Cardiac fibroblast (primary cell): ENCODE data around the gene SCAF4.

ENCODE experiments used
- DNase-seq, 2 donors: peaks; one replicate each; pipeline versions ENCODE4 v3.0.0 to v3.0.0-alpha.2; 2010; ENCODE audit warnings: low read depth in 2 of 2
- H3K4me3 ChIP-seq, 2 donors: replicated peaks in 1 of 2; 1 replicate in 1 of 2; 2 replicates in 1 of 2; pipeline ENCODE4 v1.5.1; 2011; ENCODE audit warnings: low read depth in 2 of 2, low read length in 2 of 2, mild to moderate bottlenecking in 2 of 2, moderate library complexity in 1 of 2
- TF ChIP-seq, protein P1 (sequence below): IDR thresholded peaks from one replicate; pipeline ENCODE4 v1.5.1; 2011; ENCODE audit warnings: low read depth, mild to moderate bottlenecking, low read length, inconsistent platforms

Gene SCAF4

DNA sequence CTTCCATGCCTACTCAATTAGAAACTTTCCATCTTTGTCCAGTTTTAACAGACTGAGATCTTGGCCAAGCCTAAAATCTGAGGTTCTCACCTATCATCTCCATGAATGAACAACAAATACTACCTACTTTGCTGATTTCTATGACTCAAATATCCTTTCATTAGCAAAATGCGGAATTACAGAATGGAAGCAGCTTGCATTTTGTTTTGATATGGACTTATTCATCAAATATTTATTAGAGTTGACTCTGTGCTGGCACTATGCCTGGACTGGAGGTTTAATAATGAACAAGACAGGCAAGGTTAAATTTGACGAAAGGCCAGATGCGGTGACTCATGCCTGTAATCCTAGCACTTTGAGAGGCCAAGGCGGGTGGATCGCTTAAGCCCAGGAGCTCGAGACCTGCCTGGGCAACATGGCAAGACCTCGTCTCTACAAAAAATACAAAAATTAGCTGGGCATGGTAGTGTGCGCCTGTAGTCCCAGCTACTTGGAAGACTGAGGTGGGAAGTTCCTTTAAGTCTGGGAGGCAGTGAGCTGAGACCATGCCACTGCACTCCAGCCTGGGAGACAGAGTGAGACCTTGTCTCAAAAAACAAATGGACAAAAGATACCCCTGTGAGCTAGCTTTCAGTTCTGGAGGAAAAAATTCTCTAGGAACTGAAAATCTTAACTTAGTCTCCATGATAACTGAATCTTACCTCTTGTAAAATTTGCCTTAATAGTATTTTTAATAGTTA, 101.8 kb downstream of the SCAF4 start:
- H3K4me3 ChIP-seq: no peak overlapping the region
- peak; percentile 93 to 95 for DNase-seq
- TF ChIP-seq, protein P1, sequence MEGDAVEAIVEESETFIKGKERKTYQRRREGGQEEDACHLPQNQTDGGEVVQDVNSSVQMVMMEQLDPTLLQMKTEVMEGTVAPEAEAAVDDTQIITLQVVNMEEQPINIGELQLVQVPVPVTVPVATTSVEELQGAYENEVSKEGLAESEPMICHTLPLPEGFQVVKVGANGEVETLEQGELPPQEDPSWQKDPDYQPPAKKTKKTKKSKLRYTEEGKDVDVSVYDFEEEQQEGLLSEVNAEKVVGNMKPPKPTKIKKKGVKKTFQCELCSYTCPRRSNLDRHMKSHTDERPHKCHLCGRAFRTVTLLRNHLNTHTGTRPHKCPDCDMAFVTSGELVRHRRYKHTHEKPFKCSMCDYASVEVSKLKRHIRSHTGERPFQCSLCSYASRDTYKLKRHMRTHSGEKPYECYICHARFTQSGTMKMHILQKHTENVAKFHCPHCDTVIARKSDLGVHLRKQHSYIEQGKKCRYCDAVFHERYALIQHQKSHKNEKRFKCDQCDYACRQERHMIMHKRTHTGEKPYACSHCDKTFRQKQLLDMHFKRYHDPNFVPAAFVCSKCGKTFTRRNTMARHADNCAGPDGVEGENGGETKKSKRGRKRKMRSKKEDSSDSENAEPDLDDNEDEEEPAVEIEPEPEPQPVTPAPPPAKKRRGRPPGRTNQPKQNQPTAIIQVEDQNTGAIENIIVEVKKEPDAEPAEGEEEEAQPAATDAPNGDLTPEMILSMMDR: no peak

DNA sequence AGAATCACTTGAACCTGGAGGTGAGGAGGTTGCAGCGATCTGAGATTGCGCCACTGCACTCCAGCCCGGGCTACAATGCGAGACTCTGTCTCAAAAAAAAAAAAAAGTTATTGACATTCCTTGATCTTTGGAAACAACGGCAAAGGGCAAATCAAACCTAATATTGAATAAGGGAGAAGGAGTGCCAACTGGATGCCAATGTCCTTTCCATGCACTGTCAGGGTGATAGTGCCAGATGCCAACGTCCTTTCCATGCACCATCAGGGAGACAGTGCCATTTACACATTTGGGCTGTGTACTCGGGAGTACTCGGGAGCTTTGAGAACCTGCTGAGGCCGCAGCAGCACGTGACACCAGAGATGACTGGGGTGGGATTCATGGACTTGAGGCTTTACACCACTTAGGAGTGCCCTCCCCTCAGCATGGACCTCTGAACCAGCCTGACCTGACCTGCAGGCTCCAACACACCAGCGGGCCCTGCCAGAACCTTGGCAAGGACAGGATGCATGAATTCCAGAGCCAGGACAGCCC, 106.9 kb downstream of the SCAF4 start:
- H3K4me3 ChIP-seq: no peak overlapping the region
- TF ChIP-seq, protein P1: no peak
- no peak for DNase-seq

DNA sequence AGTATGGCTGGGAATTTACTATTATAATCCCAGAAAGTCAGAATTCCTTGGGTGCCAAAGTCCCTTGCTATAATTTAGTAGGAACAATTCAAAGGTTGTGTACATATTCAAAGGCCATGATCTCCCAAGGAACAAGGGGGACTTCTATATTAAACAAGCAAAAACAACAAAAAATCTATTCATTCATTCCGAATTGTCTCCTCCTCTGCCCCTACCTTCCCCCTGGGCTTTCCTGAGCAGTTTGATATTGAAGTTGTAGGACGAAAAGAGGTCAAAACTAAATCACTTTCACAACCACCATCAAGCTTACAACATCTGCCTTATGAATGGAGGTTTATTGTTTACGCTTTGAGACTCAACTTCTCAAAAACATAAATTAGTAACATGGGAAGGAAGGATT, 107.7 kb downstream of the SCAF4 start:
- no peak for DNase-seq
- TF ChIP-seq, protein P1: no peak
- no peak overlapping the region for H3K4me3 ChIP-seq

DNA sequence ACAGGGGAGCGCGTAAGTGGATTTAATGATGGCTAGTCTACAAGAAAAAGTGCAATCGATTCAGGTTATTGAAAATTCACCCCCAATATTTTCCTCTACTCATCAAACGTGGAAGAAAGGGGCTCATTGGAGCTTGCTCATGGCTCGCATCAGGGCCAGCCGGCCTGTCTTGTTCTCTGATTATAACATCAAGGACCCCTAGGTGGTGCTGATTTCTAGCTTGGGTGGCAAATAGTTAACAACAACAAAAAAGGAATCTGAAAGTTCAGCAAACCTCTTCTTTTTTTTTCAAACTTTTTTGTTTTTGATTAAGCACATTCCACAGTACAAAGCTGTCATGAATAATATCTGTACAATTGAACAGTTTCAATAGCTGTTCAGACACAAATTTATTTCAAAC, 108.3 kb downstream of the SCAF4 start:
- H3K4me3 ChIP-seq: no peak overlapping the region
- DNase-seq: peak in 1 of 2 donors; percentile 10
- TF ChIP-seq, protein P1: no peak

DNA sequence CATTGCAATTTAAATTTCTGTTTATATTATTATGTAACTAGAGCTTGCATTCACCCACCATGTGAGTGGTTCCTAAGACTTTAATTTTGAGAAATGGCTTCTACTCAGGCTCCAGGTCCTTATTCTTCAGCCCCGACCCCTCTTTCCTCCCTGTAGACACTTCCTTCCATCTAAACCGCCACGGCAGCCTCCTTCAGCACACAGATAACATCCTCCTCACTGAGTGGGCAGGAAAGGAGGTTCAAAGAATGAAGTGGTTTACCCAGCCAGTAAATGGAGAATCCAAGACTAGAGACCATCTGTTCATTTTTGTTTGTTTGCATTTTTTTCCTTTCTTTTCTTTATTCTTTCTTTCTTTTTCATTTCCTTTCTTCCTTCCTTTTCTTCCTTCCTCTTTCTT, 109.5 kb downstream of the SCAF4 start:
- no peak overlapping the region for H3K4me3 ChIP-seq
- DNase-seq: no peak
- TF ChIP-seq, protein P1: no peak
